ENCODE measurements around the gene ST8SIA1. TPM values are rescaled to one million over a fixed set of nuclear protein-coding genes. Genes with fewer than 3 reads are reported as not detected.

ST8SIA1 gene
- total RNA-seq, 1 experiment from 2014 or later: not detected

DNA sequence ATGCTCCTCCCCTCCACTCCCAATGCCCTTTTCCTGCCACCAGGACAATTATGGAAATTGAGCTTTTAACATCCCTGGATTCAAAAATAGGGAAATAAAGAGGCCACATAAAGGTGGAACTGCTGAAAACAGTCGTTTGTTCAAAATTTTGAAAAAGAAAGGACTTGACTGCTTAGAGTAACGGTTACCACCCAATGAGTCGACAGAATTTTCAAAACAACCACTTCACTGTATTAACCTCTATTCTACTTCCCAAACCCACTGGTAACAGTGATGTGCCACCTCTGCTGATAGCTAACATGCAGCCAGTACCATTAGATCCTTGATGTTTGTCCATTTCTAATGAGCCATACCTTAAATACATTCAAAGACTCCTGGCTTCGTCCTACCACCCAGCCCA lies 4.9 kb downstream of the ST8SIA1 start:
- Histone ChIP-seq H3K79me1 (ENCODE audit: insufficient read depth, low read depth, low read length, poor library complexity, severe bottlenecking) (no peaks in the 10 kb centered on the region), H2BK20ac (ENCODE audit: low read depth, low read length, poor library complexity, severe bottlenecking) (no peak overlapping the region), H4K8ac (replicated peaks; ENCODE audit: insufficient read length, low read depth, low read length) (no peak overlapping the region), H2BK15ac (ENCODE audit: low read depth, low read length) (no peak overlapping the region), H3K9me3 (ENCODE audit: control insufficient read depth, low read depth, low read length) (no peaks in the 10 kb centered on the region), H3K56ac (ENCODE audit: insufficient read length, low read depth, low read length) (no peak overlapping the region), H2BK120ac (ENCODE audit: low read depth, low read length, poor library complexity, severe bottlenecking) (no peak overlapping the region), H2AK5ac (ENCODE audit: insufficient read length, low read length) (no peak overlapping the region), H4K91ac (ENCODE audit: insufficient read length, low read depth, low read length) (no peak overlapping the region), H2BK5ac (ENCODE audit: insufficient read length, low read length) (no peak overlapping the region), H3K14ac (ENCODE audit: insufficient read depth, low read length) (no peak overlapping the region), H4K5ac (ENCODE audit: insufficient read length, low read depth, low read length) (no peak overlapping the region), H3K4me1 (ENCODE audit: insufficient read depth, low read length) (peaks cover 5% of the 10 kb centered on the region; the same call in 1 of the 2 replicates), H3K18ac (ENCODE audit: insufficient read length, low read depth, low read length) (no peak overlapping the region), H3K27ac (ENCODE audit: insufficient read length, low read depth, low read length) (no peak overlapping the region), H3K79me2 (ENCODE audit: insufficient read depth, low read length) (no peaks in the 10 kb centered on the region), H4K20me1 (ENCODE audit: control insufficient read depth, insufficient read depth, insufficient read length) (no peaks in the 10 kb centered on the region), H3K4ac (ENCODE audit: low read depth, low read length) (no peak overlapping the region), H2BK12ac (ENCODE audit: insufficient read length, low read depth, low read length) (no peak overlapping the region), H3K4me2 (ENCODE audit: insufficient read depth, insufficient read length, low read length) (no peak overlapping the region), H3K23me2 (ENCODE audit: insufficient read length, low read depth, low read length, poor library complexity, severe bottlenecking) (peaks cover 6% of the 10 kb centered on the region), H3K23ac (ENCODE audit: insufficient read length, low read depth, low read length) (no peak overlapping the region), H2AFZ (ENCODE audit: low read length) (no peak overlapping the region), H3K27me3 (ENCODE audit: insufficient read depth, low read length) (peaks cover 9% of the 10 kb centered on the region; the same call in 1 of the 2 replicates), H3T11ph (ENCODE audit: low read length) (no peak overlapping the region), H3K9ac (ENCODE audit: extremely low read depth, insufficient read length, low read length) (no peak overlapping the region)
- Mint-ChIP-seq H3K27me3 (ENCODE audit: low read depth) (peaks cover 40% of the 10 kb centered on the region), H3K9me3 (no peaks in the 10 kb centered on the region), H3K36me3 (ENCODE audit: insufficient read depth in 1 of 3, low read depth in 3 of 3) (no peaks in the 10 kb centered on the region), H3K4me3 (no peak overlapping the region), H3K27ac (no peak overlapping the region), H3K4me1 (peaks cover 8 to 10% of the 10 kb centered on the region in 2 experiments; a peak in 3 of 4 replicates)
- TF ChIP-seq, protein P1, sequence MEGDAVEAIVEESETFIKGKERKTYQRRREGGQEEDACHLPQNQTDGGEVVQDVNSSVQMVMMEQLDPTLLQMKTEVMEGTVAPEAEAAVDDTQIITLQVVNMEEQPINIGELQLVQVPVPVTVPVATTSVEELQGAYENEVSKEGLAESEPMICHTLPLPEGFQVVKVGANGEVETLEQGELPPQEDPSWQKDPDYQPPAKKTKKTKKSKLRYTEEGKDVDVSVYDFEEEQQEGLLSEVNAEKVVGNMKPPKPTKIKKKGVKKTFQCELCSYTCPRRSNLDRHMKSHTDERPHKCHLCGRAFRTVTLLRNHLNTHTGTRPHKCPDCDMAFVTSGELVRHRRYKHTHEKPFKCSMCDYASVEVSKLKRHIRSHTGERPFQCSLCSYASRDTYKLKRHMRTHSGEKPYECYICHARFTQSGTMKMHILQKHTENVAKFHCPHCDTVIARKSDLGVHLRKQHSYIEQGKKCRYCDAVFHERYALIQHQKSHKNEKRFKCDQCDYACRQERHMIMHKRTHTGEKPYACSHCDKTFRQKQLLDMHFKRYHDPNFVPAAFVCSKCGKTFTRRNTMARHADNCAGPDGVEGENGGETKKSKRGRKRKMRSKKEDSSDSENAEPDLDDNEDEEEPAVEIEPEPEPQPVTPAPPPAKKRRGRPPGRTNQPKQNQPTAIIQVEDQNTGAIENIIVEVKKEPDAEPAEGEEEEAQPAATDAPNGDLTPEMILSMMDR (conservative IDR thresholded peaks at IDR 0.05): no peak
- WGBS (ENCODE audit: extremely low coverage, insufficient read length, low lambda C conversion rate): no CpG with 5 or more reads among the region's 4 CpGs
- no peak for DNase-seq
